Activated CD8-positive, alpha-beta memory T cell treated with anti-CD3 and anti-CD28 coated beads for 24 hours (primary cell): ENCODE results near the gene SOS2.

Experiments used
- DNase-seq: peaks from one replicate; pipeline ENCODE4 v3.0.0-alpha.2; 2020

The SOS2 gene

DNA sequence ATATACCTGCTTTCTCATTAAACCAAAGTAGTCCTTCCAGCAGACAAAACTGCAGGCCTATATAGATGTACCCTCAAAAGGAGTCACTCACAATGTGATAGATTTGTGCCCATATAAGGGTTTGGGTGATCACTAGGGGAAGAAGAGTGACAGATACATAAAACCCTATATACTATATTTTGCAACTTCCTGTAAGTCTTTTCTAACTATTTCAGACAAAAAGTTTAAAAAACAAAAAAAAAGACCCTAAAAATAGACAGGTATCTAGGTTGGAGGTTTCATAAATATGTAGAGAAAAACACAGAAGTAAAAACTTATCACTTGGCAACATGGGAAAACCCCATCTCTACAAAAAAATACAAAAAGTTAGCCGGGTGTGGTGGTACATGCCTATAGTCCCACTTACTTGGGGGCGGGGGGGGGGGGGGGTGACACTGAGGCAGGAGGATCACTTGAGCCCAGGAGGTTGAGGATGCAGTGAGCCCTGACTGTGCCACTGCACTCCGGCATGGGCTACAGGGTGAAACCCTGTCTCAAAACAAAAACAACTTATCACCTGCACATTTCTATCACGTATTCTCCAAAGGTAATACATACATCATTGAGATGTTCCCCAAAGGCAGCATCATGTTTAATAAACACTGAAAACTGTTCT, 117.9 kb downstream of the SOS2 start:
- DNase-seq, result no peak

DNA sequence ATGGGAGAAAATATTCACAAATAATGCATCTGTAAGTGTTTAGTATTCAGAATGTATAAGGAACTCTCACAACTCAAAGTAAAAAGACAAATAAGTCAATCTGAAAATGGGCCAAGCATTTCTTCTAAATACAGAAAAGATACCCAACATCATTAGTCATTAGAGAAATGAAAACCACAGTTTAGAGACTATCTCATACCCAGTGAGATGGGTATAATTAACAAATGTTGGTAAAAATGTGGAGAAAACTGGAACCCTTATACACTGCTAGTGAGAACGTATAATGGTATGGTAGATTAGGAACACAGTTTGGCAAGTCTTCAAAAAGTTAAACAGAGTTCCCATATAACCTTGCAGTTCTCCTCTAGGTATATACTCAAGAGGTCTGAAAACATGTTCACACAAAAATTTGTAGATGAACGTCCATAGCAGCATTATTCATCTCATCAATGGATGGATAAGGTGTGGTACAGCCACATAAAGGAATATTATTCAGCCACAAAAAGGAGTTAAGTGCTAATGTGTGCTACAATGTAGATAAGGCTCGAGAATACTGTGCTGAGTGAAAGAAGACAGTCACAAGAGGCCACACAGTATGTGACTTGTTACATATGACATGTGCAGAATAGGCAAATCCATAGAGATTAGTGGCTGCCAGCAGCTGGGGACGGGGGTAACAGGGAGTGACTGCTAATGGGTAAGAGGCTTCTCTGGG, 120.9 kb downstream of the SOS2 start:
- DNase-seq, result no peak

DNA sequence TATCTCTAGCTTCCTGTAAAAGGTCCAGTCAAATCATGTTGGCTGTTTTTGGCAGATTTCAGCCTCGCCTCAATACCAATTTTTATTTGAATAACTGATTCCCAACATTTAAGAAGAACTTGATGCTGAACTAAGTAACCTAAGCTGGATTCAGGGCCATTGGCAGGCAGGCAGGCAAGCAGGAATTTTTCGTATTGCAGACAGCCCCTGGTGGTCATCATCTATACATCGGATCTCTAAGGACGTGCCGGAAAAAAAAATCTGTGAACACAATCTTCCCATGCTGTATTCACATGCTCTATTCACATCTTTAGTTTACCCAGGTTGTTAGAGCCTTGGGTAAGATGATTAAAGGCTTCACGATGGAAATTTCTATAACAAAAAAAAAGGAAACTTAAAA, 122.0 kb downstream of the SOS2 start:
- DNase-seq, result no peak

DNA sequence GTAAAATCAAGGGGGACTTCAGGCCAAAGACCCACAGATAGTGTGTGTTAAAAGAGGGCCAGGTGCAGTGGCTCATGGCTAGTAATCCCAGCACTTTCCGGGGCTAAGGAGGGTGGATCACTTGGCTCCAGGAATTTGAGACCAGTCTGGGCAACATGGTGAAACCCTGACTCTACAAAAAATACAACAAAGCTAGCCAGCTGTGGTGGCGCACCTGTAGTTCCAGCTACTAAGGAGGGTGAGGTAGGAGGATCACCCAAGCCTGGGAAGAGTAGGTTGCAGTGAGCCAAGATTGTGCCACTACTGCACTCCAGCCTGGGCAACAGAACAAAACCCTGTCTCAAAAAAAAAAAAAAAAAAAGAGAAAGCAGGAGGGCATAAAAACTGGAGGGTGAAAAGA, 123.5 kb downstream of the SOS2 start:
- no peak for DNase-seq

DNA sequence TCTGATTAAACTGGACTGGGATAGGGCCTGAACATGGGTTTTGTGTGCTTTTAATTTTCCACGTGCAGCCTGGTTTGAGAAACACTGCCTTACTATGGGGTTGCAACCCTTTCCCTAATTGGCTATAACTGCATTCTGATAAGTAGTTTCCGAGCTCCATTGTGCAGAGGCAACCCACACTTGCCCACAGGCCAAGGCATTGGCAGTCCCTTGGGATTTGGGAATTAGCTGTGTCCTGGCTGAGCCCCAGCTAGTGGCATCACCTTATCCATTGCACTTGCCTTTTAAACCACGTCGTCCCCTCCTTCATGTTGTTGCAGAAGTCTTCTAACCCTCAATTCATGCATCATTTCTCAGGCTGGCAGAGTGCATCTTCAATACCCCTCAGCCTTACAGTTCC, 125.2 kb downstream of the SOS2 start:
- DNase-seq, result no peak

DNA sequence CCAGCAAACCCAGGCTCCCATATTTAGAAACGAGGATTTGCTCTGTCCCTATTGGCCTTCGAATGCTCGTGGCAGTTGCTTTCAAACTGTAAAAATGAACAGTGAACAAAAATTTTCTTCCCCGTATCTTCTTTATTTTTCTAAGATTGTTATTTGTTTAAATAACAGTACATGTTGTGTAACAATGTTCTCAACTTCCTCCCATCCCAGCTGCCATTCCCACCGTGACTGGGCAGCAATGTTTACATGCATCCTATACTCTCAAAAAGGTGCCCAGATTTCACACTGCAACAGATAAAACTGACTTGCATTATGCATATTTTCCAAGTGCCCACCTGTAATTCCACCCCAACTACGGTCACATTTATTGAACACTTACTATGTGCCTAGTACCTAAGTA, 127.8 kb downstream of the SOS2 start:
- no peak for DNase-seq

DNA sequence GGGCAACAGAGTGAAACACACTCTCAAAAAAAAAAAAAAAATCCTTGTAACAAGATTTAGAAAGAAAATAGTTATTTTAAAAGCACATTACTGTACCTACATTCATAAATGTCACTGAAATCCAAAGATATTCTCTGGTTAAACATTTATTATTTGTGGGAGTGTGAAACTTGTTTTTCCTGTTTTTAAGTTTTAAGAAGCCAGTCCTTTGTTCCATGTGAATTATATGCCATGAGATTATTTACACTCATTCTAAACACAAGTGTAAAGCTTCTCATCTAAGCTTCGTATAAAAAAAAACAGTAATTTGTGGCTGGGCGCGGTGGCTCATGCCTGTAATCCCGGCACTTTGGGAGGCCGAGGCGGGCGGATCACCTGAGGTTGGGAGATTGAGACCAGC, 130.0 kb downstream of the SOS2 start:
- DNase-seq, result no peak

DNA sequence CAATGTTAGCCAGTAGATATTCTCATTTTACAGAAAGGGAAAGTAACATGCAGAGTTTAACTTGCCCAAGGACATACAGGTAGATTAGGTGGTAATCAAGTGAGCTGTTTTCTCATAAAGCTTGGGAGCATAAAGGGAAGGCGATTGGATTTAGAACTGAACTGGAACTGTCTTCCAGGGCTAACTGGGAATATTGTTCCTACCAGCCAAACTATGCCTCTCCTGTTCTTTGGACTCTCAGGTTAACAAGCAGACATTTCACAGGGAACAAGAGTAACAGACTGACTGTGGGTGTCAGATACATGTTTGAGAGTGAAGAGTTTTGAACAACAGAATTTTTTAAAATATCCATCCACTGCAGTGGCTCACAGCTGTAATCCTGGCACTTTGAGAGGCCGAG, 130.6 kb downstream of the SOS2 start:
- DNase-seq, result no peak

DNA sequence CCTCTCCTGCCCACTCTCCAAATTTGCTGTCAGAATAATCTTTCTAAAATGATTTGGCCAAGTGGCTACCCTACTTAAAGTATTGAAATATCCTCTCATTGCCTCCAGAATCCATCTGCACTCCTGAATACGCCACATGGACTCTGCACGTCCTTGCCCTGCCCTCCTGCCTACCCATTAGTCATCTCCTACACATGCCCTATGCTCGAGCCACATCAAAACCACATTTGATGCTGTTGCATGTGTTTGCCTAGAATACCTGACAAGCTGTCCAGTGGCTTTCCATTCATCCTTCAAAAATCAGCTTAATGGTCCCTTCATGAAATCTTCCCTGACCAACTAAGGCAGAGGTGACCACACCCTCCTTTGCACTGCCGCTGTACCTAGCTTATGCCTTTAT, 132.0 kb downstream of the SOS2 start:
- no peak for DNase-seq

DNA sequence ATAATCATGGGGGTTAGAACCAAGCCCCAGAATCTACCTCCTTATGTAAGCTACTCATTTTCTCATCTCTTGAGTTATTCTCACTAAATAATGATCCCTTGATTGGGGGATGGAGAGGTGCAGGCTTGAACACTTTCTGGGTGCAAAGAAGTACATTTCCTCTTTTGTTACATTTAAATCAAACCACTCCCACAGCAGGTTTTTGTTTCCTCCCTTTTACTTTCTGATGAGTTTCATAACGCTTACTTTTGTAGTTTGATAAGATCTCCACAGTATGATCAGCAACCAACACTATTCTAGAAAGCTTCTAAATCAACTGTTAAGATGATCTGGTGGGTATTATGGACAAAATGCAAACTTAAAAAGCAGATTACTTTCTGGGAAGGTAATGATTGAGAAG, 135.5 kb downstream of the SOS2 start:
- no peak for DNase-seq

DNA sequence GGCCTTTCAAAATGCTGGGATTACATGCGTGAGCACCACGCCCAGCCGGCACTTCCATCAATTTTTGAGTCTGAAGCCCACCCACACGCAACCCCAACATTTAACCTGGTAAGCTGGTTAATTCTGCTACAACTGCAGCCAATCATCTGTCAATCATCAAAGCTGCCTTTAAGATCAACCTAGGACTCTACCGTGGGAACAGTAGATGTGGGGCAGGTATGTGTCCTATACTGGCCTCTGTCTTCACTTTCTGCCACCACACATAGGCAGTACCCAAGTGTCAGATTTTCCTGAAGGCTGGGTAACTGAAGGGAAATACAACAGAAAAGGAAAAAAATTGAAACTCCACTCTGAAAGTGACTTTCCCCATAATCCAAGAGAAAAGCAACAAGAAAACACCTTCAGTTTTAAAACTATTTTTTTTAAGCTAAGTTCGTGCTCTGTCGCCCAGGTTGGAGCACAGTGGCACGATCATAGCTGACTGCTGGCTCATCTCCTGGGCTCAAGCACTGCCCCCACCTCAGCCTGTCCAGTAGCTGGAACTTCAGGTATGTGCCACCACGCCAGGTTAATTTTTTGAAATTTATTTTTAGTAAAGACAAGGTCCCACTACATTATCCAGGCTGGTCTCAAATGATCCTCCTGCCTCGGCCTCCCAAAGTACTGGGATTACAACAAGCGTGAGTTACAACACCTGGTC, 137.2 kb downstream of the SOS2 start:
- DNase-seq, result no peak

DNA sequence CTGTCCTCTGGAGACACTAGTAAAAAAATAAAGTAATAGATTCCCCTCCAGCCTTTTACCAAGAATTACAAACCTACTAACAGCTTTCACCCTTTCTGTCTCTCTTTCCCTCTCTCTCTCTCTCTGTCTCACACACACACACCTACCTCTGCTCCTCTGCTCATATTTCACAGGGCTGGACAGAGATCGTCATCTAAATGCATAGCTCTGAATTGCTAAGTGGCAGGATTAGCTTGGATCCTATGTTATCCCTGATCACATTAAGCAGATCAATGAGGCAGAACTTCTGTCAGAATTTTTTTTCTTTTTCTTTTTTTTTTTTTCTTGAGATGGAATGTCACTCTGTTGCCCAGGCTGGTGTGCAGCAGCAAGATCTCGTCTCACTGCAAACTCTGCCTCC, 137.9 kb downstream of the SOS2 start:
- no peak for DNase-seq

DNA sequence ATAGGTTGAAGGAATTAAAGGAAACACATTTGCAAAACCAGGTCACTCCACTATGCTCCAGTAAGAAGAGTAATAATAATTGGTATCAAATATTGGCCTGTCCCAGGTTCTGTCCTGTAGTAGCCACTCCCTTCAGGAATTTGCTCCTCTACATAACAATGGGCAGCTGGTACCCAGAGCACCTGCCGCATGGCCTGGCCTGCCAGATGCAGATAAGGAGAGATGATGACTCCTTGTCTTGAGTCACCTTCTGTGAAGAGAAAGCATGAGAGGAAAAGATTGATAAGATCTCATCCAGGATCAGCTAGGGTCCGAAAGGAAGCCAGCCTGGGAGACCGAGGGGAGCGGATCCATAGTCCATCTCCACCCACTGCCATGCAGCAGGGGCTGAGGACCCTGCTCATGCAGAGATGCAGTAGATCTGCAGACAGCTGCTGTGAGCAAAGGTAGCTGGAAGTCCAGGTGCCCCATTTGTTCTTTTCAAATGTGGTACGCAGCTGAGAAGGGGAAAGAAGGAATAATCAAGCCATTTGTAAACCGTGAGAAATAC, 139.3 kb downstream of the SOS2 start:
- DNase-seq, result peak; percentile 60

DNA sequence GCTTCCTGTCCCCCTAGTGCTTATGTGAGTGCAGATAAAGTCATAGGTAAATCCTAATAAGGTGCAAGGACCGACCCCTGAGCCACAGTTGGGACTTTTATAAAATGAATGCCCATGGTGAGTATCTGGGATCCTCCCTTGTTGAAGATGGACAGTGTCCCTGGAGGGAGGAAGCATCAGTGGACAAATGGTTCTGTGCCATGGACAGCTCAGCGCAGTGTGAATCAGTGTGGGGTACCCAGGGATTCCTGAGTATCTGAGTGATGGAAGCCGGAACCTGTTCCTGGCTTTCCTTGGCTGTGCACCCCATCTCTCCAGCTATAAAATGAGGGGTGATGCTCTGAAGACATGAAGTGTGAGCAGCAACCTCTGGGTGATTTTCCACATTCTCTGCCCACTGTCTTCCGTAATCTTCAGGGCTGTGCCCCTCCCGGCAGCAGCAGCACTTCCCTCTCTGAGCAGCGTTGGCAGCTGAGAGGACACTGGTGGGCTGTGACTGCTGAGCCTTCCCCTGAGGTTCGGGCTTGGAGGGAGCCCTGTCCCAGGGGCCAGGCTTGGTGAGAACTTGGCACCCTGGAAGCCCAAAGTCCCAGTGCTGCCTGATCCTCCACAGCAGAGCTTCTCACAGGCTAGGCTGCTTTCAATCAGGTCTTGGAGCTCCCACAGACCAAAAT, 140.0 kb downstream of the SOS2 start:
- DNase-seq, result peak; percentile 58

DNA sequence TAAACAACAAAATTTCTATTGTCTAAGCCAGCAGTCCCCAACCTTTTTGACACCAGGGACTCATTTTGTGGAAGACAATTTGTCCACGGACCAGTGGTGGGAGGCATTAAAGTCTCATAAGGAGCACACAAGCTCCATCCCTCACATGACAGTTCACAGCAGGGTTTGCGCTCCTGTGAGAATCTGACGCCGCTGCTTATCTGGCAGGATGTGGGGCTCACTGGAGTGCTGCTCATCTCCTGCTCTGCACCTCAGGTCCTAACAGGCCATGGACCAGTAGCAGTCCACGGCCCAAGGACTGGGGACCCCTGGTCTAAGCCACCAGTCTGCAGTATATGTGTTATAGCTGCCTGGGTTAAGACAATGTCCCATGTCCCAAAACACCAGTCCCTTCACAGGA, 142.2 kb downstream of the SOS2 start:
- DNase-seq, result no peak

DNA sequence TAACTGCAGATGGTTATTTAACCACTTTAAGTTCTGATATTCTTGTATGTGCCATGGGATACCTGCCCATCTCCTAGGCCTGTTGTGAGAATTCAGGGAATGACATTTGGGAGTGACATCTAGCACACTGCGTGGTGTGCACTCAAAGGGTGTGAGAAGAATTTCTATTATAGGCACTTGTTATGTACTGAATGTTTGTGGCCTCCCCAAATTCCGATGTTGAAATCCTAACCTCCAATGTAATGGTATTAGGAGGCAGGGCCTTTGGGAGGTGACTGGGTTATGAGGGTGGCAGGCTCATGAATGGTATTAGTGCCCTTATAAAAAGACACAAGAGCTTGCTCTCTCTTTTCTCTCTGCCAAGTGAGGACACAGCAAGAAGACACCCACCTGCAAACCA, 142.6 kb downstream of the SOS2 start:
- DNase-seq, result no peak

DNA sequence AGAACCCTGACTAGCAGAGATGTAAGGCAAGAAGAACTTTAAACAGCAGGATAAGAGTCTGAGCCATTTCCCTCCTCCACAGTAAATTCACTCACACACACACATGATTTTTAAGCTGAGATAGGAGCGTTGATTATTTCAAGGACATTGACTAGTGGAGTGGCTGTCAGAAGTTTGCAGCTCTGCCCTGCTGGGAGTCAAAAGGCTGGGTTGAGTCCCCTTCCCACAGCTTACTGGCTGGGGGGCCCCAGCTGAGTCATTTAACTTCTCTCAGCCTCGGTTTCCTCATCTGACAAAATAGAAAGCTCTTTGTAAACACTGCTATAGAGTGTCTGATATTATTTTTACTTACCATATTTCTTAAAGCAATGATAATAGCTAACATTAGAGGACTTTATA, 143.3 kb downstream of the SOS2 start:
- peak; percentile 56 for DNase-seq

DNA sequence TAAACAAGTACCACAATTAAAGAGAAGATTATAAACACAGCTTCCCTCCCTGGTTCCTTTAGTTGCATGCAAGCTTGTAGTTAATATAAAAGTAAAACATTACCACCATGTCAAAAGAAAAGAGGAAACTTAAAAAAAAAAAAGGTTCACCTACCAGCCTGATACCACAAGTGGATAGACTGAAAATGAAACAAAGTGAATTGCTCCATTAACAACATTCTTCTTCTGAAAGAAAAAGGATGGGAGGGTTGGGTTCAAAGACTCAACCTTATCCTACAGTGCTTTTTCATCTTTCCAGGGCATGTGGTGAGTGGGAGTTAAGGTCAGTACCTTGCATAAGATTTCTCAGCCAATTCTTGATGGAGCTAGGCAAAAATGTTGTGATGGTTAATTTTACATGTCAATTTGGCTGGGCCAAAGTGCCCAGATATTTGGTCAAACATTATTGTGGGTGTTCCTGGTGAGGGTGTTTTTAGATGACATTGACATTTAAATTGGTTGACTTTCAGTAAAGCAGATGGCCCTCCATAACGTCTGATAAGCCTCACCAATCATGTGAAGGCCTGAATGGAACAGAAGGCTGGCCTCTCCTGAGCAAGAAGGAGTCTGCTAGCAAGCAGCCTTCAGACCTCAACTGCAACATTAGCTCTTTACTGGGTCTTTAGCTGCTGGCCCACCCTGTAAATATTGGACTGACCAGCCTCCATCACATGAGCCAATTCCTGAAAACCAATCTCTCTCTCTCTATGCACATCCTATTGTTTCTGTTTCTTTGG, 143.8 kb downstream of the SOS2 start:
- peak; percentile 57 for DNase-seq

DNA sequence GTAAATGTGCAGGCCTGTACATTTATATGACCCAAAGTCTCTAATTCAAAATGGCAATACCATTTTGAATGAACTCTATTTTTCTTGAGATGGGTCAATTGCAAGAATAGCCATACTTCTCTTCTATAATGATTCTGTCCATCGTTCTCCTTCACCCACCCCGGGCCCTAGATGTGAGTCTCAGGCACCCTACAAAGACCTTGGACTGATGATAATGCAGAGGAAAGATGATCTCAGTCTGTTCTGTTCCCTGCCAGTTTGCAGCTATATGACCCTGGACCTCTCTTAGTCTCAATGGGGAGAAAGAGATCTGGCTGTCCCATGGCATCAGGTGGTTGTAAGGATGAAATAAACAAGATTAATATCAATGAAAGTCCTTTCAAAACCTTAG, 145.1 kb downstream of the SOS2 start:
- peak; percentile 58 for DNase-seq

DNA sequence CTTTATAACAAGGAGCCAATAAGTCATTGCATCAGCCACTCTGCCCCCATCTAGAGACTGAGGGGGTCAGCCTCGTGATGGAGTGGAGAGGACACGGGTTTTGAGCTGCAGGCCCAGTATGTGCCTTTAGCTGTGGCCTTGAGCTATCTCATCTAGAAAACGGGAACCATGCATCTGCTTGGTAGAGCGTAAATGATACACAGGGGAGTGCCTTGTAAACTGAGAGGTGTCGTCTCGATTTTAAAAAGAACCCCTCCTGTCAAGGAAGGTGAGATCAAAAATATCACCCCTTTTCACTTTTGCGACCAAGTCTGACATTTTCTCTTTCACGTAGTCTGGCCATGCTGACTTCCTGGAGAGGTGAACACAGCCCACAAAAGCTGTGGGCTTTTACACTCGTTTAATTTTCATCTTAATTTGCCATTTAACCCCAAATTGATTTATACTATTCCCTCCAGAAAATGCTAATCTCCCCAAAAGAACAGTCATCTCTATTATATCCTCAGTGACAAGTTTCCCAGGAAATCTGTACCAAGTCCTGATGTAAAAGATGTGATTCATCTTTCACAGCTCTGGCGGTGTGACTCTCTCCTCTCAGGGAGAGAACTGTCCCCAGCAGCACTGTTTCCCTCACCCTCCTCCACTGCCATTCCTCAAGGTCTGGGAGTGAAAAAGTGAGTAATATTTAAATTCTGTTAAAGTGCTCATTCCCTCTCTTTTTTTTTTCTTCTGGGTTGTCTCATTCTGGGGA, 145.6 kb downstream of the SOS2 start:
- DNase-seq, result peak; percentile 71

DNA sequence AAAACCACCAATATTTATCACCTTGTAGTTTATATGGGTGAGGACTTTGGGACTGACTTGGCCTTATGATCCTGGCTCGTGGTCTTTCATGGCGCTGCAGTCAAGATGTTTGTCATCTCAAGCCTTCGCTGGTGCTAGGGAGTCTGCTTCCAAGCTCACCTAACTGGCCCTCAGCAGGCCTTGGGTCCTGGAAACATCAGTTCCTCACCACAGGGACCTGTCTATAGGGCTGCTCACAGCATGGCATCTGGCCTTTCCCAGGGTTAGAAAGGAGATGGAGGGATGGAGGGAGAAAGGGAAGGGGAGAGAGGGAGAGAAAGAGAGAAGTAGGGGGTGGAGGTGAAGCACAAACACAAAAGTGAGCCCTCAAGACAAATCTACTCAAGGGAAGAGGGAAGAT, 146.7 kb downstream of the SOS2 start:
- peak; percentile 56 for DNase-seq
